WTC11 (cell line): ENCODE data around the gene MRGPRX3.

ENCODE experiments used
- ELF4 ChIP-seq: sonication (generic); formaldehyde crosslinking; IDR thresholded peaks from 2 replicates; pipeline ENCODE4 v1.8.1; 2022; ENCODE audit warnings: low read depth, mild to moderate bottlenecking, moderate library complexity, missing genetic modification reagents
- ETV6 ChIP-seq: sonication (generic); formaldehyde crosslinking; IDR thresholded peaks from 2 replicates; pipeline ENCODE4 v1.8.1; 2022; ENCODE audit warnings: mild to moderate bottlenecking, missing genetic modification reagents
- NFE2L1 ChIP-seq: sonication (generic); formaldehyde crosslinking; IDR thresholded peaks from 2 replicates; pipeline ENCODE4 v1.8.1; 2023; ENCODE audit warnings: missing genetic modification reagents
- NFYB ChIP-seq: sonication (generic); formaldehyde crosslinking; conservative IDR thresholded peaks from 2 replicates; pipeline ENCODE4 v1.8.0; 2022; ENCODE audit warnings: low read depth, missing genetic modification reagents
- RELA ChIP-seq: sonication (generic); formaldehyde crosslinking; IDR thresholded peaks from 2 replicates; pipeline ENCODE4 v1.8.1; 2022; ENCODE audit warnings: missing genetic modification reagents, mild to moderate bottlenecking, borderline replicate concordance
- ZNF423 ChIP-seq: fragments of 250-450 bp; sonication (Bioruptor Pico); IDR thresholded peaks from 2 replicates; pipeline ENCODE4 v2.1.2; 2022; ENCODE audit warnings: mild to moderate bottlenecking, moderate library complexity
- ZNF671 ChIP-seq: fragments of 250-450 bp; sonication (Bioruptor Pico); IDR thresholded peaks from 2 replicates; pipeline ENCODE4 v1.8.0; 2021; ENCODE audit warnings: mild to moderate bottlenecking
- TF ChIP-seq, protein P1 (sequence below): fragments of 200-600 bp; IDR thresholded peaks from 2 replicates; pipeline ENCODE4 v1.8.0; 2022; ENCODE audit warnings: antibody characterized with exemption
- TF ChIP-seq, protein P2 (sequence below): fragments of 250-450 bp; sonication (Bioruptor Pico); IDR thresholded peaks from 2 replicates; pipeline ENCODE4 v1.8.0; 2021; ENCODE audit warnings: mild to moderate bottlenecking
- TF ChIP-seq, protein P3 (sequence below): sonication (generic); formaldehyde crosslinking; IDR thresholded peaks from 2 replicates; pipeline ENCODE4 v1.8.1; 2023; ENCODE audit warnings: mild to moderate bottlenecking, missing genetic modification reagents, moderate library complexity
- TF ChIP-seq, protein P4 (sequence below): sonication (generic); formaldehyde crosslinking; conservative IDR thresholded peaks from 2 replicates; pipeline ENCODE4 v1.8.1; 2022; ENCODE audit warnings: mild to moderate bottlenecking, missing genetic modification reagents
- TF ChIP-seq, protein P5 (sequence below): sonication (generic); formaldehyde crosslinking; IDR thresholded peaks from 2 replicates; pipeline ENCODE4 v1.8.0; 2022; ENCODE audit warnings: missing genetic modification reagents
- TF ChIP-seq, protein P6 (sequence below): sonication (generic); formaldehyde crosslinking; IDR thresholded peaks from 2 replicates; pipeline ENCODE4 v1.8.0; 2022; ENCODE audit warnings: mild to moderate bottlenecking, missing genetic modification reagents
- TF ChIP-seq, protein P7 (sequence below): sonication (generic); formaldehyde crosslinking; IDR thresholded peaks from 2 replicates; pipeline ENCODE4 v1.8.1; 2023; ENCODE audit warnings: mild to moderate bottlenecking, missing genetic modification reagents

DNA sequence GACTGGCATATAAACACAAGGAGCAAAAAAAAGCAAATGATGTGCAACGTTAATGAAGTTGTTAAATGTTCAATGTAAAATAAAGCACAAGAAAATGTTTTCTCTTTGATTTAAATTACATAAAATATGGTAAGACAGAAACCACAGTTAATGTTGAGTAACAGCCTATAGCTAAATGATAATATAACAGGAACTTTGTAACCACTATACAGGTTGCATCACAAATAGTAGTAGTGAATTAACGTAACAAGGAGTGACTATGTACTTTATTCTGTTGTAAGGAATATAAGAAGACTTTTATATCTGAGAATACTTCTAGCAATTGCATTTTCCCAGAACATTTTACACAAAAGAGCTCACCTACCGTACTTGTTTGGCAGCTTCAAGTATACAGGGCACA is 43.4 kb upstream of the MRGPRX3 start:
- no peak for TF ChIP-seq ELF4
- TF ChIP-seq, protein P1, sequence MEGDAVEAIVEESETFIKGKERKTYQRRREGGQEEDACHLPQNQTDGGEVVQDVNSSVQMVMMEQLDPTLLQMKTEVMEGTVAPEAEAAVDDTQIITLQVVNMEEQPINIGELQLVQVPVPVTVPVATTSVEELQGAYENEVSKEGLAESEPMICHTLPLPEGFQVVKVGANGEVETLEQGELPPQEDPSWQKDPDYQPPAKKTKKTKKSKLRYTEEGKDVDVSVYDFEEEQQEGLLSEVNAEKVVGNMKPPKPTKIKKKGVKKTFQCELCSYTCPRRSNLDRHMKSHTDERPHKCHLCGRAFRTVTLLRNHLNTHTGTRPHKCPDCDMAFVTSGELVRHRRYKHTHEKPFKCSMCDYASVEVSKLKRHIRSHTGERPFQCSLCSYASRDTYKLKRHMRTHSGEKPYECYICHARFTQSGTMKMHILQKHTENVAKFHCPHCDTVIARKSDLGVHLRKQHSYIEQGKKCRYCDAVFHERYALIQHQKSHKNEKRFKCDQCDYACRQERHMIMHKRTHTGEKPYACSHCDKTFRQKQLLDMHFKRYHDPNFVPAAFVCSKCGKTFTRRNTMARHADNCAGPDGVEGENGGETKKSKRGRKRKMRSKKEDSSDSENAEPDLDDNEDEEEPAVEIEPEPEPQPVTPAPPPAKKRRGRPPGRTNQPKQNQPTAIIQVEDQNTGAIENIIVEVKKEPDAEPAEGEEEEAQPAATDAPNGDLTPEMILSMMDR = no peak
- TF ChIP-seq RELA (CRISPR knock-in tag) = no peak
- TF ChIP-seq ETV6 (CRISPR knock-in tag) = no peak
- TF ChIP-seq, protein P2, sequence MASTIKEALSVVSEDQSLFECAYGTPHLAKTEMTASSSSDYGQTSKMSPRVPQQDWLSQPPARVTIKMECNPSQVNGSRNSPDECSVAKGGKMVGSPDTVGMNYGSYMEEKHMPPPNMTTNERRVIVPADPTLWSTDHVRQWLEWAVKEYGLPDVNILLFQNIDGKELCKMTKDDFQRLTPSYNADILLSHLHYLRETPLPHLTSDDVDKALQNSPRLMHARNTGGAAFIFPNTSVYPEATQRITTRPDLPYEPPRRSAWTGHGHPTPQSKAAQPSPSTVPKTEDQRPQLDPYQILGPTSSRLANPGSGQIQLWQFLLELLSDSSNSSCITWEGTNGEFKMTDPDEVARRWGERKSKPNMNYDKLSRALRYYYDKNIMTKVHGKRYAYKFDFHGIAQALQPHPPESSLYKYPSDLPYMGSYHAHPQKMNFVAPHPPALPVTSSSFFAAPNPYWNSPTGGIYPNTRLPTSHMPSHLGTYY (CRISPR knock-in tag) = no peak
- TF ChIP-seq, protein P3, sequence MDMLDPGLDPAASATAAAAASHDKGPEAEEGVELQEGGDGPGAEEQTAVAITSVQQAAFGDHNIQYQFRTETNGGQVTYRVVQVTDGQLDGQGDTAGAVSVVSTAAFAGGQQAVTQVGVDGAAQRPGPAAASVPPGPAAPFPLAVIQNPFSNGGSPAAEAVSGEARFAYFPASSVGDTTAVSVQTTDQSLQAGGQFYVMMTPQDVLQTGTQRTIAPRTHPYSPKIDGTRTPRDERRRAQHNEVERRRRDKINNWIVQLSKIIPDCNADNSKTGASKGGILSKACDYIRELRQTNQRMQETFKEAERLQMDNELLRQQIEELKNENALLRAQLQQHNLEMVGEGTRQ (CRISPR knock-in tag) = no peak
- TF ChIP-seq ZNF671 (CRISPR knock-in tag) = no peak
- TF ChIP-seq ZNF423 (CRISPR knock-in tag) = no peak
- TF ChIP-seq, protein P4, sequence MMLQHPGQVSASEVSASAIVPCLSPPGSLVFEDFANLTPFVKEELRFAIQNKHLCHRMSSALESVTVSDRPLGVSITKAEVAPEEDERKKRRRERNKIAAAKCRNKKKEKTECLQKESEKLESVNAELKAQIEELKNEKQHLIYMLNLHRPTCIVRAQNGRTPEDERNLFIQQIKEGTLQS (CRISPR knock-in tag) = no peak
- TF ChIP-seq NFYB (CRISPR knock-in tag) = no peak
- TF ChIP-seq NFE2L1 (CRISPR knock-in tag) = no peak
- TF ChIP-seq, protein P5, sequence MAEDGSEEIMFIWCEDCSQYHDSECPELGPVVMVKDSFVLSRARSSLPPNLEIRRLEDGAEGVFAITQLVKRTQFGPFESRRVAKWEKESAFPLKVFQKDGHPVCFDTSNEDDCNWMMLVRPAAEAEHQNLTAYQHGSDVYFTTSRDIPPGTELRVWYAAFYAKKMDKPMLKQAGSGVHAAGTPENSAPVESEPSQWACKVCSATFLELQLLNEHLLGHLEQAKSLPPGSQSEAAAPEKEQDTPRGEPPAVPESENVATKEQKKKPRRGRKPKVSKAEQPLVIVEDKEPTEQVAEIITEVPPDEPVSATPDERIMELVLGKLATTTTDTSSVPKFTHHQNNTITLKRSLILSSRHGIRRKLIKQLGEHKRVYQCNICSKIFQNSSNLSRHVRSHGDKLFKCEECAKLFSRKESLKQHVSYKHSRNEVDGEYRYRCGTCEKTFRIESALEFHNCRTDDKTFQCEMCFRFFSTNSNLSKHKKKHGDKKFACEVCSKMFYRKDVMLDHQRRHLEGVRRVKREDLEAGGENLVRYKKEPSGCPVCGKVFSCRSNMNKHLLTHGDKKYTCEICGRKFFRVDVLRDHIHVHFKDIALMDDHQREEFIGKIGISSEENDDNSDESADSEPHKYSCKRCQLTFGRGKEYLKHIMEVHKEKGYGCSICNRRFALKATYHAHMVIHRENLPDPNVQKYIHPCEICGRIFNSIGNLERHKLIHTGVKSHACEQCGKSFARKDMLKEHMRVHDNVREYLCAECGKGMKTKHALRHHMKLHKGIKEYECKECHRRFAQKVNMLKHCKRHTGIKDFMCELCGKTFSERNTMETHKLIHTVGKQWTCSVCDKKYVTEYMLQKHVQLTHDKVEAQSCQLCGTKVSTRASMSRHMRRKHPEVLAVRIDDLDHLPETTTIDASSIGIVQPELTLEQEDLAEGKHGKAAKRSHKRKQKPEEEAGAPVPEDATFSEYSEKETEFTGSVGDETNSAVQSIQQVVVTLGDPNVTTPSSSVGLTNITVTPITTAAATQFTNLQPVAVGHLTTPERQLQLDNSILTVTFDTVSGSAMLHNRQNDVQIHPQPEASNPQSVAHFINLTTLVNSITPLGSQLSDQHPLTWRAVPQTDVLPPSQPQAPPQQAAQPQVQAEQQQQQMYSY (CRISPR knock-in tag) = no peak
- TF ChIP-seq, protein P6, sequence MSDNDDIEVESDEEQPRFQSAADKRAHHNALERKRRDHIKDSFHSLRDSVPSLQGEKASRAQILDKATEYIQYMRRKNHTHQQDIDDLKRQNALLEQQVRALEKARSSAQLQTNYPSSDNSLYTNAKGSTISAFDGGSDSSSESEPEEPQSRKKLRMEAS (CRISPR knock-in tag) = no peak
- TF ChIP-seq, protein P7, sequence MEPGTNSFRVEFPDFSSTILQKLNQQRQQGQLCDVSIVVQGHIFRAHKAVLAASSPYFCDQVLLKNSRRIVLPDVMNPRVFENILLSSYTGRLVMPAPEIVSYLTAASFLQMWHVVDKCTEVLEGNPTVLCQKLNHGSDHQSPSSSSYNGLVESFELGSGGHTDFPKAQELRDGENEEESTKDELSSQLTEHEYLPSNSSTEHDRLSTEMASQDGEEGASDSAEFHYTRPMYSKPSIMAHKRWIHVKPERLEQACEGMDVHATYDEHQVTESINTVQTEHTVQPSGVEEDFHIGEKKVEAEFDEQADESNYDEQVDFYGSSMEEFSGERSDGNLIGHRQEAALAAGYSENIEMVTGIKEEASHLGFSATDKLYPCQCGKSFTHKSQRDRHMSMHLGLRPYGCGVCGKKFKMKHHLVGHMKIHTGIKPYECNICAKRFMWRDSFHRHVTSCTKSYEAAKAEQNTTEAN = no peak
